GM03348 (cell line): ENCODE measurements around the gene PEX3.
A peak's percentile ranks its signal among the peaks of the same experiment; 100 is the strongest.
"Not testable (repeated sequence)": the region's sequence is repeated elsewhere in the genome, so short reads cannot be mapped to it uniquely, and the experiment has no call there.

Experiments
- DNase-seq: peaks from one replicate; pipeline ENCODE4 v3.0.0; 2012; ENCODE audit warnings: low spot score

The PEX3 gene

GRCh38 chr6:143450453-143451371 is at the start of gene PEX3, which contains the start of gene ADAT2:
PEX3 (plus strand) TSS chr6:143450805; CDS start chr6:143451043, 238 bp downstream.
ADAT2 (minus strand) TSS chr6:143450695; CDS start chr6:143450658, 37 bp downstream.
- DNase-seq, result peak; percentile 95

DNA sequence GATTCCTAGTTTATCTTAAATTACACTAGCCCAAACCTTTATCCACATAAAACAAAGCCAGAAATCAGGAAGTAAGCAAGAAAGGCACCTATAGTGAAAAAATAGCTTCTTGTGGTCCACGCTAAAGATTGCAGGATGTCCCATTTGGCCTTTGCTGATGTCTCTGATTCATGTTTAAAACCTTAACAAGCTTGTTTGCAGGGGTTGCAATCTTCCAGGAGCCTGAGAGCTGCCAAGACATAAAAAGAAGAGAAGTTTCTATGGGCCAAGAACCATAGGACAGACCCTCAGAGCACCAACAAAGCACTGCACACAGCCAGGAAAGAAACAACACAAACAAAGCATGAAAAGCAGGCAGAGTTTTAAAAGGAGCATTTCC is 49.5 kb upstream of the PEX3 start:
- DNase-seq, result no peak

- no peak for DNase-seq
Measured at GRCh38 chr6:143401636-143402370, 48.8 kb upstream of the PEX3 start.

DNA sequence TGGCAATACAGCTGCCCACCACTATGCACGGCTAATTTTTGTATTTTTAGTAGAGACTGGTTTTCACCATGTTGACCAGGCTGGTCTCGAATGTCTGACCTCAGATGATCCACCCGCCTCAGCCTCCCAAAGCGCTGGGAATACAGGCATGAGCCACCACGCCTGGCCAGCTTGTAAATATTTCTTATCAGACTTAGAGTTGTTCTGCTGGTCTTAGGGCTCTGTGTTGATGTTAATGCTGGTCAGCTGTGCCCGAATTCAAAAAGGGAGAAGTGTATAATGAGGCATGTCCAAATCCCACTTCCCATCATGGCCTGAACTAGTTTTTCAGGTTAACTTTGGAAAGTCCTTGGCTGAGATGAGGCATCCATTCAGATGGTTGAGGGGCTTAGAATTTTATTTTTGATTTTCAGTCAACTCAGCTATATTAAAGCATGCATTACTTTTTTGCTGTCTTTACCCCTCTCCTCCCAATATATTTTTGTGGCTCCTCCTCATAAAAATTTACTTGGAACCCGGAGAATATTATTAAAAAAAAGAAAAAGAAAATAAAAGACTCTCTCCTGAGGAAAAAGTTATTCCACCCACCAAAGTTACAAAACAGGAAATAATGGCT is 47.8 kb upstream of the PEX3 start:
- no peak for DNase-seq

DNA sequence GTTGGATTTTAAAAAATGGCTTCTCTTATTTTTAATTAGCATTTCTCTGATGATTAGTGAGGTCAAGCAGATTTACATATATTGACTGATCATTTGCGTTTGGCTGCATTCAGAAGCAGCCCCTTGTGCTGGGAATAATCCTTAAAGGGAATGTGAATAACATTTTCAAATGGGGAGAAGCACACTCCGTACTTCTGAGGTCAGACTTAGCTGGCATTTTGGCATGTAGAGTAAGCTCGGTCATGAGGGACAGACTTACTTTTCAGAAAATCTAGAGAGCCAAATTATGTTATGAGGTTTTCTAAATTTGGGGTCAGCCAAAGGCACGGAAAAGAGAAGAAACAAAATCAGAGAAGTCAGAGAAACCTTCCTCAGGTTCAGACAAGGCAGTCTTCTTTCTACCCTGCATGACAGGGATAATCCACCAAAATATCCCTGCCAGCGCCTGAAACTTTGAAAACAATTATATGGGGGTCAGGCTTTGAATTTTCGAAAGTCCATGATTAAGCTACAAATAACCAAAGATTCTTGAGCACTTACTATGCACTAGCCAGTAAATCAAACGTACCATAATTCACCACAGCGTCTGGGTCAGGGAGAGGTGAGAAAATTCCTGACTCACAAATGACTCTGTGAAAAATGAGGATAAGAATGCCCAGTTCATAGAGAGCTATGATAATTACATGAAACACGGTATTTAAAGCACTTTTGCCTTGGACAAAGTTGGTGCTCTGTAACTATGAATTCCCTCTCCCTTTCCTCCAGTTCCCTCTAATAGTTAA is 45.0 kb upstream of the PEX3 start:
- DNase-seq, result peak; percentile 76

GRCh38 chr6:143406673-143407072 is 43.9 kb upstream of the PEX3 start:
- no peak for DNase-seq

DNA sequence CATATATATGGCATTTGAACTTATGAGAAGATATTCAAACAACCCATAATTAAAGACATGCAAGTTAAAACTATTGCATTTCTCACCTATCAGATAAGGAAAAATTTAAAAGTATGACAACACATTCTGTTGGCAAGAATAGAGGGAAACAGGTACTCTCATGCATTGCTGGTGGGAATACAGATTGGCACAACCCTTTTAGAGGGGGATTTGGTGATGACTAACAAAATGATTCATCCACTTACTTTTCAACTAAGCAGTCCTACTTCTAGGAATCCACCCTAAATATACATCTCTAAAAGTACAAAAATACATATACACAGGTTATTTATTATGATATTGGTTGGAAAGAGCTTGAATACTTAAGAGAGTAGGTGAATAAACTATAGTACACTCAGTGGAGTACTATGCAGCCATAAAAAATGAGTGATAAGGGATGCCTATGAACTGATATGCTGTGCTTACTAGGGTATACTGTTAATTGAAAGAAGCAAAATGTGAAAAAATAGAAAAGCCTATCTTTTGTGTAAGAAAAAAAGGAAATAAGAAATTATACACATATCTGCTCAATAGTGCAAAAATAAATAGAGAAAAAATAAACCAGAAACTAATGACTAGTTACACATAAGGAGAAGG is 42.3 kb upstream of the PEX3 start:
- DNase-seq, result no peak

DNA sequence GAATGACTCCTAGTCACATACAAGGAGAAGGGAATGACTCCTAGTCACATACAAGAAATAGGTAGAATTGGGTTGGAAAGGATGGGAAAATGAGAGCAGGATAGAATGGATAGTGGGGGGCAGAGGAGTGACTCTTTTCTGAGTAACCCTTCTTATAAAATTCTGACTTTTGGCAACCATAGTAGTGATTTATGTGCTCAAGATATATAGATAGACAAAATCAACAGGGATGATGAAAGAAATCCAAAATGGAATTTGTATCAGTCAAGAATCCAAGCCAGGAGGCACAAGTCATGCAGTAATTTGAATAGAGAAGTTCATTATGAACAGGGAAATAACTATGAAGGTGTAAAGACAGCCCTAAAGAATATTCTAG is 41.8 kb upstream of the PEX3 start:
- DNase-seq, result no peak

- DNase-seq, result peak; percentile 30
Measured at GRCh38 chr6:143410859-143411270, 39.7 kb upstream of the PEX3 start.

- no peak for DNase-seq
Measured at GRCh38 chr6:143414769-143415168, 35.8 kb upstream of the PEX3 start.

- no peak for DNase-seq
Measured at GRCh38 chr6:143419526-143419925, 31.1 kb upstream of the PEX3 start.

GRCh38 chr6:143426026-143426425 is 24.6 kb upstream of the PEX3 start:
- DNase-seq, result peak; percentile 6

DNA sequence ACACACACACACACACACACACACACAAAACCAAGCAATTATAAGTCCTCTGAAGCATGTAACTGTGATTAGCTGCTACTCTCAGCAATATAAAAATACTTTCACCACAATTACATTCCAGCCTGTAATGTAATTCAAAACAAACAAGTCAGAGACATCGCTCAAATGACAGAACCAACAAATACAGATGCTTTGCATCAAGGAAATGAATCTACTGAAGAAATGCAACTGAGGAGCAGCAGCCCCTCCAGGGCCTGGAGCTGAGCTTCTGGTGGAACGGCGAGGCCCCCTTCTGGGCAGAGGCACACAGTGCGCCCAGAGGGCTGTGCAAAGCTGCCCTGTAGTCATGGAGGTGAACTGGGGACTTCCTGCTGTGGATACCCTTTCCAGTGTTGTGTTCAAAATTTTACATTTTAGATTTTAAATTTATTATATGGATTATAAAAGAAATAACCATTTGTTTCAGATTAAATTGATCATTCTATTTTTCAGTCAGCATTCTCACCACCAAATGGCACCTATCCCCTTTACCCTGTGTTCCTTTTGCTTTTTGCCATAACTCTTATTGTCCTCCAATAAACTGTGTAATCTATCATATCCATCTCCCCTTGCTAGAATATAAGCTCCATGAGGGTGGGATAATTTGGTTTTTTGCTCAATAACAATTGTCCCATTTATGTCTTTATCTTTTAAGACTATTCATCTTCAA is 23.3 kb upstream of the PEX3 start:
- peak; percentile 91 for DNase-seq

GRCh38 chr6:143429970-143430369 is 20.6 kb upstream of the PEX3 start:
- DNase-seq, result no peak

GRCh38 chr6:143431226-143431625 is 19.4 kb upstream of the PEX3 start:
- no peak for DNase-seq

- no peak for DNase-seq
Measured at GRCh38 chr6:143432588-143432987, 18.0 kb upstream of the PEX3 start.

- DNase-seq, result no peak
Measured at GRCh38 chr6:143441010-143441409, 9.6 kb upstream of the PEX3 start.

- DNase-seq, result no peak
Measured at GRCh38 chr6:143441680-143442545, 8.7 kb upstream of the PEX3 start.

DNA sequence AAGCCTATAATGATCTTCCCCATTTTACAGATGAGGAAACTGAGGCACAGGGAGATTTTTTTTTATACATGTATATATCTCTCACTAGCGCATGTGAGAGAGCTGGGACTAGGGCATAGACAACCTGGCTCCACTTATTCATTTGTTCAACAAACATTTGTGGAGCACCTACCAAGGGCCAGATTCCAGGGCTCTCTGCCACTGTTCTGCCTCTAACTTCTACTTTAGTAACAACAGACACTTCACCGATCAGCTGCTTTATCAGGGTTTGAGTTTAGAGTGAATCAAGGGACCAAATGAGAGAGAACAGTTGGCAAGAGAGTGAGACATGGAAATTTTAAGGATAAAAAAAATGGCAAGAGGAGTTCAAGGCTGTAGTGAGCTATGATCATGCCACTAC is 7.5 kb upstream of the PEX3 start:
- DNase-seq, result no peak

DNA sequence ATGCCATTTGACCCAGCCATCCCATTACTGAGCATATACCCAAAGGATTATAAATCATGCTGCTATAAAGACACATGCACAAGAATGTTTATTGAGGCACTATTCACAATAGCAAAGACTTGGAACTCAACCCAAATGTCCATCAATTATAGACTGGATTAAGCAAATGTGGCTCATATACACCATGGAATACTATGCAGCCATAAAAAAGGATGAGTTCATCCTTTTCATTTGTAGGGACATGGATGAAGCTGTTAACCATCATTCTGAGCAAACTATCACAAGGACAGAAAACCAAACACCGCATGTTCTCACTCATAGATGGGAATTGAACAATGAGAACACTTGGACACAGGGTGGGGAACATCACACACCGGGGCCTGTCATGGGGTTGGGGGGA is 2.7 kb upstream of the PEX3 start:
- DNase-seq, result not testable (repeated sequence)
